T-helper 2 cell treated with Interferon-gamma antibody and Interleukin-4, amounts not matched to agents 5 μg/mL and 100 μg/mL, for 36 hours (primary cell): ENCODE results near the gene EXO1.

Experiments
- DNase-seq: peaks from one replicate; pipeline ENCODE4 v3.0.0; 2021; ENCODE audit warnings: low spot score
- H3K27ac Mint-ChIP-seq: one replicate; pipeline ENCODE4 v1.8.0; 2021; ENCODE audit warnings: mild to moderate bottlenecking, mixed read lengths
- H3K27me3 Mint-ChIP-seq: one replicate; pipeline ENCODE4 v1.8.0; 2021; ENCODE audit warnings: low read depth, mixed read lengths
- H3K36me3 Mint-ChIP-seq: one replicate; pipeline ENCODE4 v1.8.0; 2021; ENCODE audit warnings: low read depth, mixed read lengths
- H3K4me1 Mint-ChIP-seq: one replicate; pipeline ENCODE4 v1.8.0; 2021; ENCODE audit warnings: low read depth, mixed read lengths
- H3K4me3 Mint-ChIP-seq: one replicate; pipeline ENCODE4 v1.8.0; 2022; ENCODE audit warnings: mild to moderate bottlenecking, moderate library complexity, mixed read lengths
- H3K9me3 Mint-ChIP-seq: one replicate; pipeline ENCODE4 v1.8.0; 2021; ENCODE audit warnings: mixed read lengths

The EXO1 gene

DNA sequence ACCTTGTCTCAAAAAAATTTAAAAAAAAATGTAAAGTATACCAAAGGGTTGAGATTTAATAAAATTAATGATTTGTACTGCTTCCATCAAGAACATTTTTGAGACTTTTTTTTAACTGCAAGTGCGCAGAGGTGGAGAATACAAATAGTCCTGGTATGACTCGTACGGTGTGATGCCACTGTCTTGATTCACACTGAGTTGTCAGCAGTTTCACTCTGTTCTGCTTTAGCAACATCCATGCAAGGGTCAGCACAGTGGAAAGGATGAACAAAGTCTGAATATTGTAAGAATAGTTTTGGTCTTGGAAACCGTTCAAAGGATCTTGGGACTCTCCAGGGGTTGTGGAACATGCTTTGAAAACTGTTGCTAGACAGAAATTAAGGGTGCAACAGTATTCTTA lies 40.2 kb downstream of the EXO1 start:
- peaks cover 32% of the 10 kb centered on the region for H3K36me3 Mint-ChIP-seq
- no peaks in the 10 kb centered on the region for H3K27me3 Mint-ChIP-seq
- H3K9me3 Mint-ChIP-seq, result no peaks in the 10 kb centered on the region
- no peak for DNase-seq
- H3K4me3 Mint-ChIP-seq, result no peak overlapping the region
- no peak overlapping the region for H3K27ac Mint-ChIP-seq
- H3K4me1 Mint-ChIP-seq, result peaks cover 6% of the 10 kb centered on the region

DNA sequence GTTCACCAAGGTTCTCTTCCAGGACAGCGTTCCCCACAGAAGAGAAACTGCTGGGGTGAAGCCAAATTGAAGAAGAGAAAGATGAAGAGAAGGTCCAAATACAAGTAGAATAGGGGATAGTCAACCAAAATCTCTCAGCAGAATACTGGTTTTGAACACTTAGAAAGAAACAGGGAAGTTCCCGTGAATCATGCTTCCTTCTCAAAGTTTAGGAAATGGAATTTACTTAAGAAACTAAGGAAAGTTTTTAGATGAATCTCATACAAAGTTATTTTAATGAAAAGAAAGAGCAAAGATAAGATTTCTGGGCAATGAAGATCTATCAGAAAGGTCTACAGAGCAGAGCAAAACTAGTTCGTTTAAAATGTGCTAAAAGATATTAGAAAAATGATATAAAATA lies 43.3 kb downstream of the EXO1 start:
- H3K27ac Mint-ChIP-seq, result no peak overlapping the region
- no peak overlapping the region for H3K4me3 Mint-ChIP-seq
- H3K4me1 Mint-ChIP-seq, result no peaks in the 10 kb centered on the region
- DNase-seq, result no peak
- no peaks in the 10 kb centered on the region for H3K27me3 Mint-ChIP-seq
- peaks cover 18% of the 10 kb centered on the region for H3K36me3 Mint-ChIP-seq
- H3K9me3 Mint-ChIP-seq, result no peaks in the 10 kb centered on the region

DNA sequence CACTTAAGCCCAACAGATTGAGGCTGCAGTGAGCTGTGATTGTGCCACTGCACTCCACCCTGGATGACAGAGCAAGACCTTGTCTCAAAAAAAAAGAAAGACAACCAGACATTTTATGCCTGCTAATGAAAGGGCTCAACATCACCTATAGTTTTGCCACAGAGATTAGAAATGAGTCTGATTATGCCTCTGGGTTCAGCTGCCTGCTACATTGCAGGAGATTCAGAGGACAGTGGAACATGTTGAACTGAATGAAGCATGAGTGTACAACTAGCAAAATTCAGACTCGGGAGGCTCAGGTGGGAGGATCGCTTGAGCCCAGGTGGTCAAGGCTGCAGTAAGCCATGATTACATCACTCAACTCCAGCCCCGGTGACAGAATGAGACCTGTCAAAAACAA lies 46.0 kb downstream of the EXO1 start:
- peaks cover 13% of the 10 kb centered on the region for H3K36me3 Mint-ChIP-seq
- no peak overlapping the region for H3K27ac Mint-ChIP-seq
- no peaks in the 10 kb centered on the region for H3K4me1 Mint-ChIP-seq
- H3K27me3 Mint-ChIP-seq, result no peaks in the 10 kb centered on the region
- no peaks in the 10 kb centered on the region for H3K9me3 Mint-ChIP-seq
- no peak for DNase-seq
- H3K4me3 Mint-ChIP-seq, result no peak overlapping the region

DNA sequence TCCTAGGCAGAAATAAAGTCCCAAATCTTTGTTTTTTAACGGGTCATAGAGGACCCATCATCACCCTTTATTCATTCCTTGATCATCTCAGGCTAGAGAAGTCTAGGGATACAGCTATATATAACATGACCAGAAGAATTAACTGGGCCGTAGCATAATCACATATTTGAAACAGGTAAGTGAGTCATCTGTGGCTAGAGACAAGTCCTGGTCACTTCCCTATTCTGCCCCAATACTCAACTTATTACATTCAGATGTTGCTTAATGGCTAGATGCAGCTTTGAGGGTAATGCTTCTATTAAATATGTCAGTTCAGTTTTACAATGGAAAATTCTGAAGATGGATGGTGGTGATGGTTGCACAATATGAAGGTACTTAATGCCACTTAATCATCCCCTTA lies 47.0 kb downstream of the EXO1 start:
- Mint-ChIP-seq H3K9me3 (no peaks in the 10 kb centered on the region), H3K36me3 (peaks cover 8% of the 10 kb centered on the region), H3K27ac (no peak overlapping the region), H3K4me3 (no peak overlapping the region), H3K4me1 (no peaks in the 10 kb centered on the region), H3K27me3 (no peaks in the 10 kb centered on the region)
- DNase-seq, result no peak

DNA sequence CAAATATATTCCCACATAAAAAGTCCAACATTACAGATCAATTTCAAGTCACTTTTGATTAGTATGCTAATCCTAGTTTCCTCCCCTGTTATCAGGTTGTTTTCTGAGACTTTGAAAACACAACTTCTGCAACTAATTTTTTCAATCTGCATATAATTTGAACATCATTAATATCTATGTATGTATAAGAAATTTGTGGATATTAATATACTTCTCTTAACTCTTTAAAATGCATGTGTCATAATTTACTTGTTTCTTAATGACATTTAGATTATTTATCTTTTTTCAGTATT lies 48.6 kb downstream of the EXO1 start:
- Mint-ChIP-seq H3K4me3 (no peak overlapping the region), H3K27ac (no peak overlapping the region), H3K9me3 (no peaks in the 10 kb centered on the region), H3K27me3 (no peaks in the 10 kb centered on the region), H3K36me3 (no peaks in the 10 kb centered on the region), H3K4me1 (no peaks in the 10 kb centered on the region)
- no peak for DNase-seq

DNA sequence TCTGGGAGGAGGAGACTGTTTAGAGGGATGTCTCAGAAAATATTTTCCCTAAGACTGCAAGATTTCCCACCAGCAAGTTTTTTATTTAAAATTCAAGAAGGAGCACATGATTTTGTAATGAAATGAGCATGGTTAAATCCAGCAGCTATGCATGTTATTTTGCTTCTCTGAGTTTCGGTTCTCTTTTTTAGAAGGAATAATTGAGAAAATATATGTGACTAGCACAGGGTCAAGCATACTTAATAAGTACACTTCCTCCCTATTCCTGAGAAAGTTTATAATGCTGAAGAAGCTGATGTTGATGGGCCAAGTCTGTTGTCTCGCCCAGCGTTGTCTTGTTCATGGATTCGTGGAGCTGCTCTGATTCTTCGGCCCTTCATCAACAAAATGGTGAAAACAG lies 51.2 kb downstream of the EXO1 start:
- Mint-ChIP-seq H3K36me3 (no peaks in the 10 kb centered on the region), H3K27me3 (no peaks in the 10 kb centered on the region), H3K4me3 (no peak overlapping the region), H3K4me1 (no peaks in the 10 kb centered on the region), H3K9me3 (no peaks in the 10 kb centered on the region), H3K27ac (no peak overlapping the region)
- DNase-seq, result no peak

DNA sequence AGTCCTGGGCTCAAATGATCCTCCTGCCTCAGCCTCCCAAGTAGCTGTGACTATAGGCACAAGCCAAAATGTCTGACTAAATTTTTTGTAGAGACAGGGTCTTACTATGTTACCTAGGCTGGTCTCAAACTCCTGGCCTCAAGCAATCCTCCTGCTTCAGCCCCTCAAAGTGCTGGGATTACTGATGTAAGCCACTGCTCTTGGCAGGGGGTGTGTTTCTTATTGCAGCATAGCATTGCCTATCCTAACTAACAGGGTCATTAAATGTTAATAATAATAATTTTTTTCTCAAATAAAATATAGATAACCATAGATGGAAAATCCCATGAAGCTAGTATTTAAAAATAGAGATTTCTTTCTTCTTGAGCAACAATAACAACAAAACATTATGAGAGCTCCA lies 52.4 kb downstream of the EXO1 start:
- Mint-ChIP-seq H3K9me3 (no peaks in the 10 kb centered on the region), H3K27ac (no peak overlapping the region)

DNA sequence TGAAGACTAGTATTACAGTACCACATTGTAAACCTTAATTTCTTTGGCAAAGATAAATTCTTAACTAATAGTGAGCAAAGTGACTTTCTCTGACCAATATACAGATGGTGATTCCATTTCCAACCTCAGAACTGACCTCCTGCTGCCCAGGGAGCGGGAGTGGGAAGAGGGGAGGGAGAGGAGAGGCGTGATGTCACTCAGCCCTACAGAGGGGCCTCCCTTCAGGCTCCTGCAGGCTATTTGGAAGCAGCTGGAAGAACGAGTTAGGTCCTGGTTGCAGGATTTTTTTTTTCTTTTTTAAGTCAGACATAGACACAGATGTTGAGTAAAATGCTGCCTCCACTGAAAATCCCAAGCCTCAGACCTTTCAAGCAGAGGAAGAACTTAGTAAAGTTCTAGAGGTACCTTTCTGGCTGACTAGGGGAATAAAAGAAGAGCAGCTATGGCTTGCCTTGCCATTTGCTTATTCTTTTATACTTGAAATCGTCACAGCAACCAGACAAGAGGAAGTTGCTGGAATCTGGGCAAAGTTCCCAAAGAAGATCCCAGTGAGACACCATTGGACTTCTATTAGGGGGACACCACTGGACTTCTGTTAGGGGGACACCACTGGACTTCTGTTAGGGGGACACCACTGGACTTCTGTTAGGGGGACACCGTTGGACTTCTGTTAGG lies 54.5 kb downstream of the EXO1 start:
- Mint-ChIP-seq H3K4me1 (no peaks in the 10 kb centered on the region), H3K27ac (no peak overlapping the region), H3K9me3 (no peaks in the 10 kb centered on the region), H3K27me3 (no peaks in the 10 kb centered on the region), H3K4me3 (no peak overlapping the region), H3K36me3 (no peaks in the 10 kb centered on the region)
- no peak for DNase-seq

More for the DNA sequence above, 52.4 kb downstream of the EXO1 start:
- H3K36me3 Mint-ChIP-seq, result no peaks in the 10 kb centered on the region
- H3K27me3 Mint-ChIP-seq, result no peaks in the 10 kb centered on the region
- no peak overlapping the region for H3K4me3 Mint-ChIP-seq
- no peaks in the 10 kb centered on the region for H3K4me1 Mint-ChIP-seq
- DNase-seq, result no peak

DNA sequence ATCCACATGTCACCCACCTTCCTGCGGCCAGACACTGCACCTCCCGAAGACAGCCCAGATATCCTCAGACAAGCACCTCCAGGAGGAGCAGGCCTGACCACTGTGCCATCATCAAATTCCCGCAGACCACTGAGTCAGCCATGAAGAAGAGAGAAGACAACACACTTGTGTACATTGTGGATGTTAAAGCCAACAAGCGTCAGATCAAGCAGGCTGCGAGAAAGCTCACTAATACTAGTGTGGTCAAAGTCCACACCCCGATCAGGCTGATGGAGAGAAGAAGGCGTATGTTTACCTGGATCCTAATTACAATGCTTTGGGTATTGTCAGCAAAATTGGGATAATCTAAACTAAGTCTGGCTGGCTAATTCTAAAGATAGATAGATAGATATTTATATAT lies 68.2 kb downstream of the EXO1 start:
- Mint-ChIP-seq H3K4me1 (no peaks in the 10 kb centered on the region), H3K9me3 (no peaks in the 10 kb centered on the region), H3K27ac (no peak overlapping the region), H3K36me3 (no peaks in the 10 kb centered on the region), H3K4me3 (no peak overlapping the region), H3K27me3 (no peaks in the 10 kb centered on the region)
- no peak for DNase-seq

DNA sequence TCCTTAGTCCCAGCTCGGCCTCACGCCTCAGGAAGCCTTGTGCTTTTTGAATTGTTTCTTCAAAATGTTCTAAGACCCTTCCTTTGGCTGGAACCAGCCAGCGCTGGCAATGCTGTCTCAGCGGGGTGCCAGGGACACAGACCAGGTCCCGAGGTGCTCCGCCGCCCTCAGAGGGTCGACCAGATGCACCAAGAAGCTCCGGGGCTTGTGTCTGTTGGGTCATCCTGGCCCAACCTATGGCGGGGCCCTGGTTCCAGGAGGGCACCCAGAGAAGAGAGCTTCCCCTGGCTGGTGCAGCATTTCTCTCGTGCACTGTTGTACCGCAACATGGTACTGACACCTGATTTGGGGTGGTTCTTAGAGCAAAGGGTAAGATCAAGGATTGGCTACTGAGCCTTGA lies 69.5 kb downstream of the EXO1 start:
- no peak overlapping the region for H3K27ac Mint-ChIP-seq

DNA sequence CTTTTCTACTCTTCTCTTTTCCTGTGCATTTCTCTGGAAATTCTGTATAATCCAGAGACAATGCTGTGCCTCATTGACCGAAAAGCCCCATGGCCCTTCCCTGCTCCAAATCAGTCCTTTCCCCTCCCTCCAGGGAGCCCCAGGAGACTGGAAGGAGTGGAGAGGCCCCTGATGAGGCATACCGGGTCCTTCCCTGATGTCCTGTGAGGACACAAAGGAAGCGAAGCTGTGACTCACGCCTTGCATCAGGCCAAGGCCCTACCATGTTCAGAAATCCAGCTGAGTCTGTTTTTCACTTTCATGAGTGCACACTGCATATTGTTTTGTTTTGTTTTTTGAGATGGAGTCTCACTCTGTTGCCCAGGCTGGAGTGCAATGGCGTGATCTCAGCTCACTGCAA lies 70.9 kb downstream of the EXO1 start:
- H3K9me3 Mint-ChIP-seq, result no peaks in the 10 kb centered on the region
- no peak overlapping the region for H3K4me3 Mint-ChIP-seq
- no peak for DNase-seq
- no peaks in the 10 kb centered on the region for H3K27me3 Mint-ChIP-seq
- H3K36me3 Mint-ChIP-seq, result no peaks in the 10 kb centered on the region
- no peaks in the 10 kb centered on the region for H3K4me1 Mint-ChIP-seq
- no peak overlapping the region for H3K27ac Mint-ChIP-seq

More for the DNA sequence above, 69.5 kb downstream of the EXO1 start:
- Mint-ChIP-seq H3K27me3 (no peaks in the 10 kb centered on the region), H3K9me3 (no peaks in the 10 kb centered on the region), H3K36me3 (no peaks in the 10 kb centered on the region), H3K4me3 (no peak overlapping the region), H3K4me1 (no peaks in the 10 kb centered on the region)
- no peak for DNase-seq

DNA sequence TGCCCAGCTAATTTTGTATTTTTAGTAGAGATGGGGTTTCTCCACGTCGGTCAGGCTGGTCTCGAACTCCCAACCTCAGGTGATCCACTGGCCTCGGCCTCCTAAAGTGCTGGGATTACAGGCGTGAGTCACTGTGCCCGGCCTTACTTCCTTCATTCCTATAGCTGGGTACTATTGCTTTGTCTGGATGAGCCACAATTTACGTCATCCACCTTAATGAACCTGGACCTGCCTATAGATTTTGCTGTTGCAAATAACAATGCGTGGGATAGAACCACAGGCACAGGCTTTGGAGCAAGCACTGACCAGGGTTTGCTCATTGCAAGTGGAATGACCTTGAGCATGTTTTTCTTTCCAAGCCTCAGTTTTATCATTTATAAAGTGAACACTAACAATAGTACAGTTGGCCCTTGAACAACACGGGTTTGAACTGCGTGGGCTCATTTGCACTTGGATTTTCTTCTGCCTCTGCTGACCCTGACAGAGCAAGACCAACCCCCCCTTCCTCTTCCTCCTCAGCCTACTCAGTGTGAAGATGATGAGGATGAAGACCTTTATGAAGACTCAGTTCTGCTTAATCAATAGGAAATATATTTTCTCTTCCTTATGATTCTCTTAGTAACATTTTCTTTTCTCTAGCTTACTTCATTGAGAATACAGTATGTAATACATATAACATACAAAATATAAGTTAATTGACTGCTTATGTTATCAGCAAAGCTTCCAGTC lies 76.2 kb downstream of the EXO1 start:
- Mint-ChIP-seq H3K4me3 (no peak overlapping the region), H3K27ac (no peak overlapping the region), H3K36me3 (no peaks in the 10 kb centered on the region)

DNA sequence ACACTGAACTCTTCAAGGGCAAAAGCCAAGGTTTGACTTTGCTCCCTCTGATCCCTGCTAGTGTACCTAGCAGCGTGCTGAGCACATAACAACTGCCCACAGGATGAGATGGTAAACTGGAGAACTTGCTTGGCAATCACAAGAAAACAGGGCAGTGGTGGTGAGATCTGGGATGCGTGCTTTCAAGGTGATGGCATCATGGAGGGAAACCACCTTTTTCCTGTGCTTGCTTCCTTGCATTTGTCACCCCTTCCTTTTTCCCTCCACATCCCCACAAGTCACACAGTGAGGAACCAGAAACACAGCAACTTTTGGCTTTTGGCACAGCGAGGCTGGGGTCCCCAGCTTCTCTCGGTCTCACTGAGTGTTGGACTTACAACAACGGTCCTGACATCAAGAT lies 78.1 kb downstream of the EXO1 start:
- H3K9me3 Mint-ChIP-seq, result no peaks in the 10 kb centered on the region
- H3K27ac Mint-ChIP-seq, result no peak overlapping the region
- H3K27me3 Mint-ChIP-seq, result no peaks in the 10 kb centered on the region
- no peak overlapping the region for H3K4me3 Mint-ChIP-seq
- DNase-seq, result no peak
- no peaks in the 10 kb centered on the region for H3K36me3 Mint-ChIP-seq
- H3K4me1 Mint-ChIP-seq, result no peaks in the 10 kb centered on the region

More for the DNA sequence above, 76.2 kb downstream of the EXO1 start:
- no peak for DNase-seq
- Mint-ChIP-seq H3K27me3 (no peaks in the 10 kb centered on the region), H3K4me1 (no peaks in the 10 kb centered on the region), H3K9me3 (no peaks in the 10 kb centered on the region)

DNA sequence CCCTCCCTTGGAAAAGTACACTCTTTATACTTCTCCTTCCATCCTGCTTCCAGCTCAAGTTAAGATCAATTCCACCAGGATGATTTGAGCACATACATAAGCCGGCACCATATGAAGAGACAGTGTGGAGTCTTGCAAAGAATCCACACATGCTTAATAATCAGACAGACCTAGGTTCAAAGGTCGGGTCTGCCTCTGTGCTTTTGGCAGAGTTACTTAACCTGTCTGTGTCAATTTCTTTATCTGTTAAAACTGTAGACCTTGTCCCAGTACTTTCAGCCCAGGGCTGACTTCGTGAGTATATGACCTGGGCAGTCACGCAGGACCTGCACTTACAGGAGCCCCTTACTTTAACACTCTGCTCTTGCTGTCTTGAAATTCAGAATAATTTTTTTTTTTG lies 79.3 kb downstream of the EXO1 start:
- Mint-ChIP-seq H3K4me3 (no peak overlapping the region), H3K36me3 (no peaks in the 10 kb centered on the region), H3K4me1 (no peaks in the 10 kb centered on the region), H3K9me3 (no peaks in the 10 kb centered on the region), H3K27ac (no peak overlapping the region), H3K27me3 (no peaks in the 10 kb centered on the region)
- DNase-seq, result no peak

DNA sequence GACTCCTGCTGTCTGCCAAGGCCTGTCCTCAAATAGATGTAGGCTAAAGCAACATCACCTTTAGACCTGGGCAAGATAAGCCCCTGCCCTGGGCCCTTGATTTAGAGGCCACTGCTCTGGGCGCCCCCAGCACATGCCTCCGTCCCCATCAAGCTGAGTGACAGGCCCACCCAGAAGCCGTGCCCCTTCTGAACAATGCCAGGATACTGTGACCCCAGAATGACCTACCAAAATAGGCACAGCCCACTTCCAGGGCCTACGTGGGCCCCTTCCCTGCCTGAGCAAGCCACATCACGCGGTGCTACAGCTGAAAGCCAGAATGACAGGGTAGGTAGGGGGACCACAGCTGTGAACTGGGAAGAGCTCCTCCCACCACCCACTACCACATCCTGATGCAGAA lies 84.8 kb downstream of the EXO1 start:
- Mint-ChIP-seq H3K9me3 (no peaks in the 10 kb centered on the region), H3K27ac (no peak overlapping the region), H3K4me1 (peaks cover 1% of the 10 kb centered on the region), H3K36me3 (no peaks in the 10 kb centered on the region), H3K27me3 (peaks cover 3% of the 10 kb centered on the region), H3K4me3 (no peak overlapping the region)
- no peak for DNase-seq
